Measurements from ENCODE around the gene NR3C1.
"Not testable (repeated sequence)": the region's sequence is repeated elsewhere in the genome, so short reads cannot be mapped to it uniquely, and the experiment has no call there.

Gene NR3C1

DNA sequence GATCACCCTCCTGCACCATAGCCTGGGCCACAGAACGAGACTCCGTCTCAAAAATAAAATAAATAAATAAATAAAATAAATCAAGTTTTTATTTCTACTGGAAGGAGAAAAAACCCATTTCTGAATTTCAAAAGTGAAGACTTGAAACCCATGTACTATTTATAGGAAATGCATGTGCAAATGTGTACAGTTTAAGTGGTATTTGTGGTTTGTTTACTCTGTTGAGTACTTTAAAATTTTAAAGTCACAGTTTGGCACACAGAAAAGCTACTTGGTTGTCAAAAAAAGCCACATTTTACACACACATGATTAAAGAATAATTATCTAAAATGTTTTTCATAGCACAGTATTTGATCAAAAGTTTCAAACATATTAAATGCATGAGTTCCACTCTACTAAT is 43.6 kb downstream of the NR3C1 start:
- no peak for DNase-seq

DNA sequence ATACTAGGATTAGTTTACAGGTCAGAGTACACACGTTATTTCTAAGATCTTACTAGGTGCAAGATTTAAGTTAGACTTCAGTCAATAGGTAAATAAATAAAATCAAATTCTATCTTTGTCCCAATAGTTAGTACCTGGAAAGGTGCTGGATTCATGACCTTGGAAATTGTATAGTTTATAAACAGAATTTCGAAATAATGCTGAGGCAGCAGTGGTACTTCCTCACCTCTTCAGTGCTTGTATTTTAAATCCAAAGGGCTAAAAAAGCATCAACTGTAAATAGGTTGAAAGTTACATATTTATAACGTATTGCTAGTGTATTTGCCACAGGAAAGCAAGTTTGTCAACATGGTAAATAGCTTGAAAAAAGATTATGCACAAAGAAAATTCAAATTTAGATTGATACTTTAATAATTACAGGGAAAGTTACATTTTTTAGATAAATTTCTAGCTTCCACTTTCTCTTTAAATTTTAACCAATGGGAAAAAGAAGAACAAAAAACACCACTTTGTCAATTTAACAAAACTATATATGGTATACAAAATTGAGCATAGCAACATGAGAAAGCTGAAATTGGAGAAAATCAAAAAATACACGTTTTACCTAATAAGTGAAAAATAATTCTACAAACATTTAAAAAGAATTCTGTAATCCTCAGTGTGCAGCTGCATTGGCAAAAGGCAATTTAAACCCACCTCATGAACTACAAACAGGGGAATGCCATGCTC is 46.5 kb downstream of the NR3C1 start:
- no peak for DNase-seq

DNA sequence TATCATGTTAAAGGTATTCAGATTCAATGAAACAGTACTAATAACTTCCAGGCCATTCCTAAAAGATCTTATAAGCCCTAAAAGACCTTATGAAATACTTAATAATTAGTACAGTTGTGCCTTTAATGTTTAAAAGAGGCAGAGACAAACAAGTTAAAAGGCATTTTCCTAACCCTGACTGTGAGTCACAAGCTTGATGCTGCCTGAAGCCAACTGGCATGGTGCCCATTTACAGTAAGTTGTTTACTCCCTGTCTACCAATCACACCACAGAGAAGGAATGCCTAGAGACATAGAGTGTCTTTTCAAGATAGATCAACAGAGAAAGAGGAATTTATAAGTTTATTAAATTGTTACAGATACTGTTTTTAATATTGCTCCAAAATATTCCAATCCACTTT is 47.8 kb downstream of the NR3C1 start:
- peak; percentile 61 for DNase-seq

DNA sequence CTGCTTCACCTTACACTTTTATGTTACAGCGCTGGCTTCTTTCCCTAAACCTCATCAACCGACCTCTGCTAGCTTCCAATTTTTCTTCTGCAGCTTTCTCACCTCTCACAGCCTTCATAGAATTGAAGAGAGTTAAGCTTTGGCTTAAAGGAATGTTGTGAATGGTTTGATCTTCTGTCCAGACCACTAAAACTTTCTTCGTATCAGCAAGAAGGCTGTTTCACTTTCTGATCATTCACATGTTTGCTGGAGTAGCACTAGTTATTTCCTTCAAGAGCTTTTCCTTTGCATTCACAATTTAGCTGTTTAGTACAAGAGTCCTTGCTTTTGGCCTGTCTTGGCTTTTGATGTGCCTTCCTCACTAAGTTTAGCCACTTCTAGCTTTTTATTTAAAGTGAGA is 49.5 kb downstream of the NR3C1 start:
- no peak for DNase-seq

DNA sequence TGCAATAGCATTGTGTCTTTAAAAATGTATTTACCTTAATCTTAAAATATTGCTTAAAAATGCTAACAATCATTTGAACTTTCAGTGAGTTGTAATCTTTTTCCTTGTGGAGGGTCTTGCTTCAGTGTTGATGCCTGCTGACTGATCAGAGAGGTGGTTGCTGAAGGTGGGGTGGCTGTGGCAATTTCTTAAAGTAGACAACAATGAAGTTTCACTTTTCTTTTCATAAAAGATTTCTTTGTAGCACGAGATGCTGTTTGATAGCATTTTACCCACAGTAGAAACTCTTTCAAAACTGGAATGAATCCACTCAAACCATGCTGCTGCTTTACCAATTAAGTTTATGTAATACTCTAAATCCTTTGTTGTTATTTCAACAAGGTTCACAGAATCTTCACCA is 50.8 kb downstream of the NR3C1 start:
- peak; percentile 27 for DNase-seq

DNA sequence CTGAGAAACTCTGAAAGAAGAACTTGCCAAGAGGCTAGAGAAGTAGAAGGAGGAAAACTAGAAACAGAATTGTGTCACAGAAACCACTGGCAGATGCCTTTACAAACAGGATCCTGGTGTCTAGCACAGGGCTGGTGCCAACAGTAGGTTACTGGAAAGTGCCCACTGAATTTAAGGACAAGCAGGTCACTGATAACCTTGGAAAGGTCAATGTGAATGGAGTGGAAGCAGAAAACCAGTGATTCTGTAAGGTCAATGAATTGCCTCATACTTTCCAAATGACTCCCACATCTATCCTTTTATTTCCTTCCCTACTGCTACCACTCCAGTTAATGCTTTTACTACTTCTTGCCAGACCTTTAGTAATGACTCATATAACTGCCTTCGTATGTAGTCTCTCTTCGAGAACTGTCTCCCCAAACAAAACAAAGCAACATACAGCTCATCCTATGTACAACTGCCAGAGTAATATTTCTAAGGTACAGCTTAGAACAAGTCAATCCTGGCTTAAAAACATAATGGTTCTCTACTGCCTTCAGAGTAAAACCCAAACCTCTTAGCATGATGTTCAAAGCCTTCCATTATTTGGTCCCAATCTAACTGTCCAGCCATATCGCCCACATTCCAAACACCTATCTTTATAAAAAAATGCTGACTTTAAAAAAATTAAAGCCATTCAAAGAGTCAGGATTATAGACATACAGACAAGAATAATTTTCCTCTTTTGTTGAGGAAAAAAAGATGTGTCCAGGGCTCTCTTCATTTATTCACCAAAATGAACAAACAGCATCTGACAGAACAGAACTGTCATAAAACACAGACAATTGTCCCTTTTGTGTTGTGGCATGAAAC is 52.5 kb downstream of the NR3C1 start:
- no peak for DNase-seq

DNA sequence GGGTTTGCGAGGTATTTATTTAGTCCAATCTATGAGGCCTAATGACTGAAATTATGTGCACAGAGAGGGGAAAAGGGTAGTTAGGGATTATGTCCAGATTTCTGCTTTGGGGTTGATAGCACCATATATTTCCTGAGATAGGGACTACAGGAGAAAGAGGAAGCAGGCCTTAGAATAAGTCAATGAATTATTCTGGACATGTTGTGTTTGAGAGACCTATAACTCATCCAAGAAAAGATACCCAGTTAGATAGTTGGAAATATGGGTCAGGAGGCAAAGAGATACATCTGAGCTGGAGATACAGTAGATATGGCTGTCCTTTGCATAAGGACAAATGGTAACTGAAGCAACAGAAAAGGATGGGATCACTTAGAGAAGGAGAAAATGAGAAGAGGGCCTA is 53.1 kb downstream of the NR3C1 start:
- DNase-seq = no peak

DNA sequence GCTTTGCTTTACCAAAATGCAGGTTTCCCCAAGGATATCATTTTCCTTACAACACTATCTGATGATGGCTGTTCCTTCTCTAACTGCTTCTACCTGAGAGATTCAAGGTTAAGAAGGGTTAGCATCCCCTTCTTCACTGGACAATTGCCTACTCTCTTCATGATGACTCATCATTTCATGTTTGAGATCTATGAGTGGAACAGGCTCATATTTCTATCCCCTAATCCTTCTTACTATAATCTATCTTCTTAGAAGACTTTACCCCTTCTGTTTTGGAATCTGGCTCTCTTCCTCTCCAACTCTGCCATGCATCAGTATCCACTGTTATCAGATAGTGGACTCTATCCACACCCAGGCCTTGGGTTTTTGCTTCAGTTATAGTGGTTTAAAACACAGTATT is 54.3 kb downstream of the NR3C1 start:
- no peak for DNase-seq

DNA sequence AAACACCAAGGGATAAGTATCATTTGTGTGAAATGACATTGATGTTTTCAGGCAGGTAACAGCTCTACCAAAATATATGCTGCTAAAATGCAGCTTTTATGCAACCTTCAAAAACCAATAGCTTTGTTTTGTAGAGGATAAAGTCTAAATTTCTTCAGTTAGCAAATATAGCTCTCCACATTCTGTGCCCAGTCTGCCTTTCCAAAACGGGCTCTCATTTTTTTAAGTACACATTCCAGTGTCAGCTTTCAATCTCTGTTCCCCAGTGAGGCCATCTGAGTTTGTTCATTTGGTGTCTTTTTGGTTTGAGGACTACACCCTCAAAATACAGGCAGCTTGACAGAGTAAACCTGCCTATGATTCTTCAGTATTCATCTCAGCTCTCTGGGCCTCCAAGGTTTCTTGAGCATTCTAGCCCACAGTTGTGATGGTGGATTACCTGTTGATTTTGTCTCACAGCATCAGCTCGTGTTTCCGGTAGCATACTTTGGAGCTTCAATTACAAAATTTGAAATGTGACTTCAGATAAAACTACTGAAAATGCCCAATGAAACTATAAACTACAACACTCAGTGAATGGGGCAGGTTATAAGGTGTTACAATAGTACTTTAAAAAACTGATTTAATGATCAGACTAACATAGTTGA is 55.7 kb downstream of the NR3C1 start:
- no peak for DNase-seq

DNA sequence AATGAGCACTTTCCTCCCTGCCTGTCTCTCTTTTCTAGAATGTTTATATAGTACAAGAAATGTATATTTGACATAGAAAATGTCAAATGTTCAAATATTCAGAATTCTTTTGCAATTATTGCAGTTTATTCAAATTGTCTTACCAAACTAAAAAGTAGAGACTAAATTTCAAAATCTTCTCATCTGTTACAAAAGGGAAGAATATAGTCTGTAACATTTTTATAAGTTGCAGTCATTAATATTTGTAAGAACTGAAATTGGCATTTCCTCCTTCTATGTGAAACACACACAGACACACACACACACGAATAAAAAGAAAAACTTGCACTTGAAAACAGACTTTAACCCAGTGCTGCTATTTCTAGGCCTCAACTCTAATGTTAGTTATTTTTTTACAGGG is 56.4 kb downstream of the NR3C1 start:
- no peak for DNase-seq

DNA sequence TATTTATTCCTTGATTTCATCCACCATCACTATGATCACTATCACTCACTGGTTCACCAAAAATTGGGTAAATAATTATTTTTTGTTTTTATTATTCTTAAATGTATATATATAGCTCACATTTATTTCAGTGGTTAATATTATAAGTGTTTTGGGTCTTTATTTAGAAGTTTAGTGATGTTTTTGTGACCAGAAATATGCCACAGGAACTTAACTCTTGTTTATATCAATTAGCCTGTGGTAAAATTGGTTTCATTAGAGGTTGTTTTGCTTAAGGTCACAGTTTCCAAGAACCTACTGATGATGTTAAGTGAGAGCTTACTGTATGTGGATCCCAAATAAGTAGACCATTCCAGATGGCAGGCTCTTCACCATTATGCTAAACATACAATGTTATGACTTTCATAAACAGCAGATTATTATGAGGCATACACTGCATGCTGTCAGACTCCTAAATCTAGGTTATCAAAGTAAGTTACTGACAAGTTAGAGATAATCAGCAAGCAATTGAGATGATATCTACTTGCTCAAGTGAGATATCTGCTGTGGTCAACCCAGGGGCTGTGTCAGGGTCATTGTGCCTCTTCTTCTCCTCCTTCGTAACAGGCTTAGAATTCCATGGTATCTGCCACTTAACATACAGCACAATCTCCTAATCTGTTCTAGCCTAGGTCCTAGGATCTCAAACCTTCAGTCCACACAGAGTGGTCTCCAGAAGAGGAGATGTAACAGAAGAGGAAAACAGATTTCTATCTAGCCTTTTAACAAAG is 57.6 kb downstream of the NR3C1 start:
- no peak for DNase-seq

DNA sequence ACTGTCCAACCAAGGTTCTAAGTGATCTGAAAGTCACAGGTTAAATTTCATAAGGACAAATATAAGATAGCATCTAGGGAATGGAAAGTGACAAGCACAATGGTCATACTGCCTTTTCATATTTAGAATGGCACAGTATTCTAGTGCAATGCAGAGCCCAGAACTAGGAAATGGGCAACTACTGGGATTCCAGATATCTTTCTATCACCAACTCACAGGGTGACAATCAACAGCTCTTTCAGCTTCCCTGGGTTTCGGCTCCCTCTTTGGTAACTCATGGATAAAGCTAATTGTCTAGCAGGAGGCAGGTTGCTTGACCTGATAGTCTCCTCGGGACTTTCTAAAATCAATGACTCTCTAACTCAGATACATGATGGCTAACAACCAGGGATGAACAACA is 60.4 kb downstream of the NR3C1 start:
- no peak for DNase-seq

DNA sequence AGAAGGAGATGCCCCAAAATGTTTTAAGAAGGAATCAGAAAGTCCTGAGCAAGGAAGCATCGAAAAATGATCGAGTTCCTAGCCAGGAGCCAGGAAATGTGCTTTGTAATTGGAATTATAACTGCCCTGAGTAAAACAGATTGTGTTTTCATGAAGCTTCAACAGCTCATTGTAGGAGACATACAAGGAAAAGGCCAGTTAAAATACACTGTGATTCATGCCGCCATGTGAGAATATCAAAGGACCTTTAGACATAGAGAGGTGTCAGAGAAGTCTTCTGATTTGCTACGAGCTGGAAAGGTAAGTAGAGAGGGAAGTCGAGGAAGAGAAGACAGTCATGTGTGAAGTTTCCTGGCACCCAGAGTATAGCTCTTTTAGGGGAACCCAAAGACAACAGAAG is 60.9 kb downstream of the NR3C1 start:
- DNase-seq = no peak

DNA sequence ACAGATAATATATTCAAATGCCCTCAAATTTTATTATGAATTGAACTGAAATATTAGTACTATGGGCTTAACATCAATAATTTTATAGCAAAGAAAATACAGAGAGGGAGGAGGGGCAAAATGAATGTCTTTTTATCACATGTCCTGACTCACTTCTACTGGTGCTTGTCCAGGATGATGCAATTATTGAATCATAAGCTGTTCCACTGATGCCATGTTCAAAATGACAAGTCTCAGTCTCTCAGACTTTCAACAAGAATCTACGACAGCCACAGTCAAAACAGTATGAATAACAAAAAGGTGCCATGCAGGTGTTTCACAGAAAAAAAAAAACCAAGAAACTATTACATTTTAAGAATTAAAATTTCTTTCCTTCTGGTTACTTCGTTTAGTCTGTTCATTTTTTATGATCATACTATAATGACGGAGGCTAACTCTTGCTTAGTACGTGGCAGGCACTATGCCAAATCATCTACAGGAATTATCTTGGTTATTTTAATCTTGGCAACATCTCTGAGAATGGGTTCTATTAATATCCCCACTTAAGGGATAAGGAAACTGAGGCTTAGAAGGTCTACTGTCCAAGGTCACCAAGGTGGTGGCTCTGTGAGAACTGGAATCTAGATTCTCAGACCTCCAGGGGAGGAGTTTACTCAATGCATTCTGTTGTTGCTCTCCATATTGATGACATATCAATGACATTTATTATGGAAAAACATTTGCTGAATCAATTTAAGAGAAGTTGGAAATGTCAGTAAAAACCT is 61.5 kb downstream of the NR3C1 start:
- DNase-seq = peak; percentile 21

DNA sequence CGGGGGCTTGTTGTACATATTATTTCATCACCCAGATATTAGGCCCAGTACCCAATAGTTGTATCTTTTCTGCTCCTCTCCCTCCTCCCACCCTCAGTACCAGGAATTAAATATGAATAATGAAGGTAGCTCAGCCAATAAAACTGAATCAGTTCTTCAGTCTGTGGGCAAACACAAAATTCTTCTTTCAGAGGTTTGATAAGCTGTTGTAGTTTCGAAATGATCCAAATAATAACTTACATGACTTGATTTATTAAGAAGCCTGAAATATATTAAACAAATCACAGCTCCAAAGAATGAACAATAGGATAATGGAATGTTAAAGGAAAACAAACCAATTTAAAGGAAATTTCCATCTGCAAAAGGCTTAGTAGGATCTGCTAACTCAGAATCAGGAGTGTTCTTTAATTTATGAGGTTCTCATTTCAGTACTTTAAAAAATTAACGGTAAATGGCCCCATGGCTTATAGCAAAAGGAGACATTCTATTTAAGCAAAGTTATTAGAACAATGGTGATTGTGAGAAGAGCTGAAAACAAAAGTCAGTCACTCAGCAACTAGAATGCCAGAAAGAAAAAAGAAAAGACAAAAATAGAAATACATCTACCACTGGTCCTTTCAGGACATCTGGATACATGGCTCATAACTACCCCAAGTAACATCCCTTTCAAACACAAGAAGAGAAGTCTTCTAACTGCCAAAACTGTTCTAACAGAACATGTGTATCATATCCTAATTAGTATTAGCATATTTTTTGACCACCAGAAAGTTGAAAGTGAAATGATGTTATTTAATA is 62.4 kb downstream of the NR3C1 start:
- DNase-seq = no peak

DNA sequence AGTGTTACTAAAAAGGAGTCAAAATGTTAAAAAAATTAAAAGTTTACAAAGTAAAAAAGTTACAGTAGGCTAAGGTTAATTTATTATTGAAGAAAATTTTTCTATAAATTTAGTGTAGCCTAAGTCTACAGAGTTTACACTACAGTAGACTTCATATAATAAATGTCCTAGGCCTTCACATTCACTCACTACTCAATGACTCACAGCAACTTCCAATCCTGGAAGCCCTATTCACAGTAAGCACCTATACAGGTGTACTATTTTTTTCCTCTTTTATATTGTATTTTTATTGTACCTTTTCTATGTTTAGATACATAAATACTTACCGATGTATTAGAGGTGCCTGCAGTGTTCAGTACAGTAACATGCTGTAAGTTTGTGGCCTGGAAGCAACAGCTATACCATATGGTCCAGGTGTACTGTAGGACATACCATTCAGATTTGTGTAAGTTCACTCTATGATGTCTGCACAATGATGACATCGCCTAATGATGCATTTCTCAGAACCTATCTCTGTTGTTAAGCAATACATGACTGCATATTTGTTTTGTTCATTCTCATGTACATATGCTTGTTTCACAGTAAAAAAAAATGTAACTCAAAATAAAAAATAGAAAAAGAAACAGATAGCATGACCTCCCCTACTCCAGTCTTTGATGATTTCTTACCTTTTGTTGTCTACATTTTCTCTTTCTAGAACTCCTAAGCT is 64.7 kb downstream of the NR3C1 start:
- DNase-seq = no peak

DNA sequence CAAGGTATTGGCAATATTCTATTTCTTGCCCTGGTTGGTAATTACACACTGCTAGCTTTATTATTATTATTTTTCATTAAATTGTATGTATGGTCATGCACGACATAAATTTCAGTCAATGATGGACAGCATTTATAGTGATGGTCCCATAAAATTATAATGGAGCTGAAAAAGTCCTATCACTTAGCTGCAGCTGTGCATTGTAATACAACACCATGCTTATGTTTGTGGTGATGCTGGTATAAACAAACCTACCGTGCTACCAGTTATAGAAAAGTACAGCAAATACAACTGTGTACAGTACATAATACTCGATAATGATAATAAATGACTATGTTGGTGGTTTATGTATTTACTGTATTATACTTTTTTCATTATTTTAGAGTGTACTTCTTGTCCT is 65.5 kb downstream of the NR3C1 start:
- DNase-seq = no peak

DNA sequence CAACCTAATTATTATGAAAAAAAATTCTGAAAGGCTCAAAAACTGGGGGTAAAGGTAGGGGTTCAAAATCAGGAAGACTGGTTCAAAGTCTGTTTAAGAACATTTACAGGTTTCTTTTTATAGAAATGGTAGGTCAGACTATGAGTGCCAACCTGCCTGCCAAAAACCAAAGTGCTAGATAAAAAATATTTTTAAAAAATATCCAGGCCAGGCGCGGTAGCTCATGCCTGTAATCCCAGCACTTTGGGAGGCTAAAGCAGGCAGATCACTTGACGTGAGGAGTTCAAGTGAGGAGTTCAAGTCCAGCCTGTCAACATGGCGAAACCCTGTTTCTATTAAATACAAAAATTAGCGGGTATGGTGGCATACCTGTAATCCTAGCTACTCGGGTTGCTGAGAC is 67.0 kb downstream of the NR3C1 start:
- DNase-seq = no peak

DNA sequence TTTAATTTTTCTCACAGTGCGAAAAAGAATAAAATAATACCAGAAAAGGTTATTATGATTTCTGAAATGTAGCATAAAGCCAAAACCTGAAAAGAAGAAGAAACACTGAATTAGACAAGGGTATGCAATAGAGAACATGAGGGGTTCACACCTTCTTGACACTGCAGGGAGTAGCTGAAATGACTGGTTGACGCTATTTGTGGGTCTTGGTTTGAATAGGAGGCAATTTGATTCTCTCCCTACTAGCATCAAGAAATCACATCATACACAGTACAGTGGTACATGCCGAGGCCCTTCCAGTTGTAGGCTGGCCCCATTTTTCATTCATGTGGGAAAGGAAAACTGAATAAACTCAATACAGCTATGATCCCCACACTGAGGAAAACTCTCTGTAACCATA is 68.6 kb downstream of the NR3C1 start:
- no peak for DNase-seq

DNA sequence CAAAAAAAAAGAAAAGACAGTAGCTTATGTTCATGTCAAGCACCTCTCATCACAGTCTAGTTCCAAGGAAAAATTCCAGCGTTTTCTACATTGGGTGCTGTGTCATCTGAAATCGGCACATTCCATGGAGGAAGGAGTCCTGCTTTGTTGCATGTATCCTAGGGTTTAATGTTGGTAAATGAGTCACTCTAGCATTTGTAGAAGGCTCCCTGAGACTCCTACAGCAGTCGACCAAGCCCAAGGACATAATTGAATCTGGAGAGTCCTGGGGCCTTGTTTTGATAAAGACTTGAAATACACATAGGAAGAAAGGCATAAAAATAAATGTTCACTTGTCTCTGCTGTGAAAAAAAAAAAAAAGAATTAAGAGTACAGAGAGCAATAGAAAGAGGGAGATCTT is 69.1 kb downstream of the NR3C1 start:
- not testable (repeated sequence) for DNase-seq

DNA sequence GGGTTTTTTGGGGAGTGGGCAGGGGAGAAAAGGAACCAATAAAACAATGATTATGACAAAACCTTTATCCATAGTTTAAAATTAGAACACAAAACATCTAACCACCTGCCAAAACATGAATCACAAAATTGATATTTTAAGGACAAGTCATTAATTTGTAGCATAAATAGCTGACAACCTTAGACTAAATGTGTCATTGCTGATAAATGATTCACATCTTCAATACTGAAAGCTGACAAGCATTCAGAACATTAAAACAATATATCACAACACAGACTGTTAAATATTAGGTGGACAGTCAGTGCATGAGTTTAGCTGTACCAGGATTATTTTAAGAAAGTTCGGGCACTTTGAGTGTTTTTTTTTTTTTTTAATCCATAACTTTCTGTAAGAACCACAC is 71.5 kb downstream of the NR3C1 start:
- no peak for DNase-seq

All from stimulated activated CD4-positive, alpha-beta T cell treated with anti-CD3 and anti-CD28 coated beads, Interleukin-4, amount 100 ng/mL, for 24 hours (primary cell).